Skeletal muscle tissue (tissue), 4 donors: ENCODE results near the gene TMEM11. TPM values are rescaled to one million over a fixed set of nuclear protein-coding genes. Genes with fewer than 3 reads are reported as not detected.
A peak's percentile ranks its signal among the peaks of the same experiment; 100 is the strongest.

Experiments used
- H3K27ac ChIP-seq: one replicate; pipeline ENCODE4 v1.7.0; 2013; ENCODE audit warnings: mild to moderate bottlenecking, low read depth, low read length, inconsistent platforms
- H3K27me3 ChIP-seq, 3 donors: one replicate each; pipeline ENCODE4 v1.7.0; 2013; ENCODE audit warnings: low read length in 3 of 3; ENCODE audit not compliant: control insufficient read depth in 3 of 3, insufficient read depth in 3 of 3
- H3K36me3 ChIP-seq, 3 donors: one replicate each; pipeline ENCODE4 v1.7.0; 2013; ENCODE audit warnings: low read length in 3 of 3; ENCODE audit not compliant: control insufficient read depth in 3 of 3, insufficient read depth in 3 of 3
- H3K4me1 ChIP-seq, 3 donors: one replicate each; pipeline ENCODE4 v1.7.0; 2013; ENCODE audit warnings: low read length in 3 of 3, mild to moderate bottlenecking in 3 of 3; ENCODE audit not compliant: control insufficient read depth in 3 of 3, insufficient read depth in 3 of 3
- H3K4me3 ChIP-seq, 3 donors: one replicate each; pipeline ENCODE4 v1.7.0; 2013; ENCODE audit warnings: low read length in 3 of 3
- H3K9ac ChIP-seq, 3 donors: one replicate each; pipeline ENCODE4 v1.7.0; 2013; ENCODE audit warnings: low read length in 3 of 3, mild to moderate bottlenecking in 3 of 3, moderate library complexity in 2 of 3, low read depth in 1 of 3
- H3K9me3 ChIP-seq, 3 donors: one replicate each; pipeline ENCODE4 v1.7.0; 2013; ENCODE audit warnings: low read length in 3 of 3; ENCODE audit not compliant: control insufficient read depth in 3 of 3
- total RNA-seq: library from RNA; depleted of rRNA; stranded (reverse); fragments of >200 nt; gene quantifications from one replicate; pipeline ENCODE4 v1.2.3, GENCODE V29; 2014
- donor health status: Osteomylitis.

Gene TMEM11
- total RNA-seq, 1 donor from 2014 or later = 20.9 TPM

- peaks cover 0 to 12% (median 9%) of the 10 kb centered on the region in 3 donors for H3K36me3 ChIP-seq
- H3K27ac ChIP-seq = peak overlapping the region; percentile 89
- peak overlapping the region; percentile 88 to 97 (median 89) for H3K4me3 ChIP-seq
- H3K9me3 ChIP-seq = no peaks in the 10 kb centered on the region
- peaks cover 57 to 65% (median 58%) of the 10 kb centered on the region in 3 donors for H3K4me1 ChIP-seq
- H3K27me3 ChIP-seq = no peaks in the 10 kb centered on the region
- H3K9ac ChIP-seq = peak overlapping the region; percentile 97 to 100 (median 97)
These were observed 335 bp downstream of the TMEM11 start for GRCh38 chr17:21213638-21214014.

DNA sequence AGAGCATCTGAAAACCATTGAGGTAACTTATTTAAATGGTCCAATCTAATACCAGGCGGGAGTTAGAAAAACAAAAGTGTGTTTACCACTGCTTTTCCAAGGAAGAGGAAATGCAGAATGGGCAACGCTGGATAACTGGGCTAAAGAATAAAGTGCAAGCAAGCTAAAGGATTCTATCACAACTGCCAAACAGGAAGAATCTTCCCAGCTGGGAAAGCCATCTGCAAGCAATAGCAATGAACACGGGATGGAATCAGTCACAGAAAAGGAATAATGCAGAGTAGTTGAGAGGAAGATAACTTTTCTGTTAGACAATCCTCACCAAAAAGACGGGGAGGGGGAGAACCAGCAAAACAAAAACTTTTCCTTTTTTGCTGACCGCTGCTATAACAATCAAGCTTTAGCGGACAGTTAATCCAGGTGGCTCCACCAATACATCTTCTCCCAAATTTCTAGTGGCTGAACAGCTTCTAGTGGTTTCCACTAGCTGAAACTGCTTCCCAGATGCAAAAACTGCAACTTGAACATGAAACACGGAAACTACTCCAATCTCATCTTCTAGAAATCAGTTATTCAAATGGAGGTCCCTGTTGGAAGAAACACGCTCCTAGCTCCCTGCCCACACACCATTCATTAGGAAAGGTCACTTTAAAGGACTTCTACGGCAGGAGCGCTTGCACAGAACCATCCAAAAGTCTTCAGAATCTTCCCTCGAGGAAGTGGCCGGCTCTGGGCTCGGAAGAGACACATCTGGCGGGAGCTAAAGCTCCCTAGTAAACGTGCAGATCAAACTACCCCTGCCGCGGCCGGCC is 929 bp downstream of the TMEM11 start:
- peak overlapping the region; percentile 89 for H3K27ac ChIP-seq
- no peaks in the 10 kb centered on the region for H3K9me3 ChIP-seq
- H3K36me3 ChIP-seq = peaks cover 3 to 16% (median 9%) of the 10 kb centered on the region in 3 donors
- peak overlapping the region; percentile 88 to 97 (median 89) for H3K4me3 ChIP-seq
- peaks cover 59 to 70% (median 63%) of the 10 kb centered on the region in 3 donors for H3K4me1 ChIP-seq
- no peaks in the 10 kb centered on the region for H3K27me3 ChIP-seq
- peak overlapping the region; percentile 97 to 100 (median 97) for H3K9ac ChIP-seq

DNA sequence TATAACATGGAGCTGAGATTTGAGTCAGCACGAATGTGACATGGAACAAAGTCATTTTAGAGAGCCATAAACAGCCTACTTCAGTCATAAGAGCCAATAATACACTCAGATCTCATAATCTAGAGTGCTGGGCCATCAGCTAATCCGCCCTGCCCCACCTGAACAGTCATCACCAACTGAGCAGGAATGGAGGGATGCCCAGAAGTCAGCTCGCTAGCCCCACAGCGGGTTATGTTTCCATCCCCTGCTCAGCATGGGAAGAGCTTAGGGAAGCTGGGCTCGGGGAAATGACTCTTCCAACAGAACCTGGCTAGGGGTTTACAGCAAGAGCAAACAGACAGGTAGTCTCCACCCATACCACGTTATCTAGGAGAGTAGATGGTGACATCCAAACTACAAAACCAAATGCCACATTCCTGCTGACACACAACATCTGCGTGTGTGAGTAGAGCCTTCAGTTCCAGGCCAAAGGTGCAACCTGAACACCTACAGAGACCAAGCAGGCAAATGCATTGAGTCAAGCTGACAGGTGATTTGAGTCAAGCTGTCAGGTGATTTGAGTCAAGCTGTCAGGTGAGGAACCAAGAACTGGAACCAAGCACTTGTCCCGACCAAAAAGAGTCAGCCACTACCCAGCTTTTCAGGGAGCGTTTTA is 2.0 kb downstream of the TMEM11 start:
- H3K4me1 ChIP-seq = peaks cover 59 to 74% (median 63%) of the 10 kb centered on the region in 3 donors
- H3K9me3 ChIP-seq = no peaks in the 10 kb centered on the region
- H3K36me3 ChIP-seq = peaks cover 3 to 16% (median 9%) of the 10 kb centered on the region in 3 donors
- H3K9ac ChIP-seq = peak overlapping the region; percentile 57 to 100 (median 97)
- H3K27ac ChIP-seq = peak overlapping the region; percentile 89
- no peaks in the 10 kb centered on the region for H3K27me3 ChIP-seq
- peak overlapping the region; percentile 7 to 97 (median 89) for H3K4me3 ChIP-seq

- peak overlapping the region; percentile 89 for H3K27ac ChIP-seq
- H3K9me3 ChIP-seq = no peaks in the 10 kb centered on the region
- peaks cover 3 to 16% (median 9%) of the 10 kb centered on the region in 3 donors for H3K36me3 ChIP-seq
- peak overlapping the region in 2 of 3 donors; percentile 51 to 82 for H3K9ac ChIP-seq
- peaks cover 66 to 79% (median 68%) of the 10 kb centered on the region in 3 donors for H3K4me1 ChIP-seq
- no peaks in the 10 kb centered on the region for H3K27me3 ChIP-seq
- peak overlapping the region in 2 of 3 donors; percentile 40 to 56 for H3K4me3 ChIP-seq
These were observed 3.4 kb downstream of the TMEM11 start for GRCh38 chr17:21210411-21211076.

DNA sequence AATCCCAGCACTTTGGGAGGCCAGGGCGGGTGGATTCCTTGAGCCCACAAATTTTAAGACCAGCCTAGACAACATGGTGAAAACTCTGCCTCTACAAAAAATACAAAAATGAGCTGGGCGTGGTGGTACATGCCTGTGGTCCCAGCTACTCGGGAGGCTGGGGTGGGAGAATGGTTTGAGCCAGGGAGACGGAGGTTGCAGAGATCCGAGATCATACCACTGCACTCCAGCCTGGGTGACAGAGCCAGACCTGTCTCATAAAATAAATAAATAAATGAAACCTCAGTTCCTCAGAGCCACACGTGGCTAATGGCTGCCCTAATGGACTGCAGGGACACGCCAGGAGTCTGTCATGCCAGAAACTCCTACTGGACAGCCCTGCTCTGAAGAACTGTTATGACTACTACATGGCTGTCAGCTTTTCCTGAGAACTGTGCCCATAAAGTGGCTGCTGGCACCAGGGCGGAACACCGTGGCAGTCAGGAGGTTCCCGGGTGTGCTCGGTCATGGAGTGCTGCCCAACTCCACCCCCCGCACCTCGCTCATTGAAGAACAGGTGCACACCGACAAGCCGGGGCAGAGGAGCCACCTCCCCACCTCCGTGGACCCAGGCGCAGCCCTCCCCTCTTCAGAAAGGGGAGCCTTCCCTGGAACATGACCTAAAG is 4.3 kb downstream of the TMEM11 start:
- Histone ChIP-seq H3K27me3 (no peaks in the 10 kb centered on the region), H3K9me3 (no peaks in the 10 kb centered on the region), H3K36me3 (peaks cover 3 to 16% (median 9%) of the 10 kb centered on the region in 3 donors), H3K4me3 (peak overlapping the region in 2 of 3 donors; percentile 7 to 56), H3K27ac (peak overlapping the region; percentile 89), H3K4me1 (peaks cover 65 to 79% (median 68%) of the 10 kb centered on the region in 3 donors), H3K9ac (peak overlapping the region; percentile 63 to 82 (median 65))

- peak overlapping the region; percentile 2 to 82 (median 65) for H3K9ac ChIP-seq
- H3K27me3 ChIP-seq = no peaks in the 10 kb centered on the region
- H3K9me3 ChIP-seq = no peaks in the 10 kb centered on the region
- H3K27ac ChIP-seq = peak overlapping the region; percentile 89
- peaks cover 3 to 16% (median 9%) of the 10 kb centered on the region in 3 donors for H3K36me3 ChIP-seq
- H3K4me1 ChIP-seq = peaks cover 70 to 79% (median 75%) of the 10 kb centered on the region in 3 donors
- H3K4me3 ChIP-seq = peak overlapping the region in 1 of 3 donors; percentile 56
These were observed 5.6 kb downstream of the TMEM11 start for GRCh38 chr17:21208352-21208751.

DNA sequence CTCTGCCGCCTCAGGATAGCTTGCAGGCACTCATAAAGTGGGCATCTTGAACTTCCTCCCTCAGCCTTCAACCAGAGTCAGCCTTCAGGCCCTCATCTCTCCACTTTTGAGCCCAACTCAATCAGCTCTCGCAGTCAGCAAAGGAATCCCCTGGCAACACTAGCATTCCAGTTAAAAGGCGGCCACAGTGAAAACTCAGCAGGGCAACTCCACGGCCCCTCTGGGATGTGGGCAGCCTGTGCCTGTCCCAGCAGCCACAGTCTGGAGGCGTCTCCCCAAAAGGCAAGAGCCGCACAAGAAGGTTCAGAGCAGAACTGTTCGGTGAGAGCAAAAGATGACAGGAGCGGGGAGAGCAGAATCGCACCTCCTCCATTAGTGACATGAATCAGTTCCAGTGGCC is 9.0 kb downstream of the TMEM11 start:
- Histone ChIP-seq H3K9me3 (no peaks in the 10 kb centered on the region), H3K4me3 (peak overlapping the region in 2 of 3 donors; percentile 33 to 37), H3K4me1 (peaks cover 69 to 78% (median 74%) of the 10 kb centered on the region in 3 donors), H3K27ac (peak overlapping the region; percentile 49), H3K9ac (peak overlapping the region in 2 of 3 donors; percentile 40 to 76), H3K27me3 (no peaks in the 10 kb centered on the region), H3K36me3 (peaks cover 4 to 8% (median 5%) of the 10 kb centered on the region in 3 donors)

GRCh38 chr17:21202512-21202911 is 11.4 kb downstream of the TMEM11 start:
- Histone ChIP-seq H3K4me1 (peaks cover 73 to 81% (median 77%) of the 10 kb centered on the region in 3 donors), H3K9me3 (no peaks in the 10 kb centered on the region), H3K27me3 (no peaks in the 10 kb centered on the region), H3K9ac (peak overlapping the region in 2 of 3 donors; percentile 43 to 77), H3K27ac (peak overlapping the region; percentile 50), H3K4me3 (no peak overlapping the region), H3K36me3 (peaks cover 14 to 15% (median 14%) of the 10 kb centered on the region in 3 donors)

DNA sequence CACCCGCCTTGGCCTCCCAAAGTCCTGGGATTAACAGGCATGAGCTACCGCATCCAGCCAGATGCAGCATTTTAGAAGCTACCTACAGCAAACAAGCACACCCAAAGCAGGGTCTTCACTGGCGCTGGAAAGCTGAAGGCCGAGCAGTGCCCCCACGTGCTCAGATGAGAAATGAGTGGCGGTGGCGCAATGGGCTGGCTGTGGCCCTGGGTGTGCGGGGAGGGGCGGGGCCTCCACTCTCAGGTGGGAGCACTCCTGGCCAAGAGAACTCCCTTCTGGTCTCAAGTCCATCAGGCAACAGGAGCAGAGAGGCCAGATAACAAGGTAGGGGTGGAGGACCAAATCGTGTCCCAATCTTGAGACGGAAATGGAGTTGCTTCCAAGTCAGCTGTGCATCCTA is 12.1 kb downstream of the TMEM11 start:
- H3K9ac ChIP-seq = peak overlapping the region in 2 of 3 donors; percentile 36 to 77
- no peaks in the 10 kb centered on the region for H3K27me3 ChIP-seq
- H3K4me1 ChIP-seq = peaks cover 77 to 80% (median 77%) of the 10 kb centered on the region in 3 donors
- no peaks in the 10 kb centered on the region for H3K9me3 ChIP-seq
- no peak overlapping the region for H3K4me3 ChIP-seq
- H3K27ac ChIP-seq = peak overlapping the region; percentile 72
- H3K36me3 ChIP-seq = peaks cover 19 to 20% (median 20%) of the 10 kb centered on the region in 3 donors
